Skin of body (tissue), 2 donors: ENCODE data around the gene FGD4. TPM values are rescaled to one million over a fixed set of nuclear protein-coding genes. Genes with fewer than 3 reads are reported as not detected.
A peak's percentile ranks its signal among the peaks of the same experiment; 100 is the strongest.
"Not testable (repeated sequence)": the region's sequence is repeated elsewhere in the genome, so short reads cannot be mapped to it uniquely, and the experiment has no call there.

Experiments
- DNase-seq: peaks from one replicate; lab custom pipeline; 2025; lab: John Stamatoyannopoulos, UW
- total RNA-seq: library from RNA; depleted of rRNA; stranded (reverse); fragments of >200 nt; gene quantifications from one replicate; pipeline ENCODE4 v1.2.3, GENCODE V29; 2014

Gene FGD4
- total RNA-seq, 1 donor from 2014 or later: 21.9 TPM

DNA sequence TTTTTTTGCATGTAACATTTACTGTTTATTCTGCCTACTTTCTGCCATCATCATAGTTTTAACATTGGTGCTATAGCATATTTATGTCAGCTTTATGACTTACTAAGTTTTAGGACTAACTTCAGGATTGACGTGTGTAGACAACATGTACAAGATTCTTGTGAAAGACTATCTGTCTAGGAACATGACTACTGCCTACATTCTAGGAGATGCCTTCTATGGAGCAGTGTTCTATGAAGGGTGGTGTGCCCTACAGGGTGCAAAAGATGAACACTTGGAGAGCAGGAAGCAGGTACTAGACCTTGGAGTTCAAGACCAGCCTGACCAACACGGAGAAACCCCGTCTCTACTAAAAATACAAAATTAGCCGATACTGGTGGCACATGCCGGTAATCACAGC lies 118.6 kb downstream of the FGD4 start:
- no peak for DNase-seq

- no peak for DNase-seq
These were observed 119.7 kb downstream of the FGD4 start for GRCh38 chr12:32519047-32519446.

DNA sequence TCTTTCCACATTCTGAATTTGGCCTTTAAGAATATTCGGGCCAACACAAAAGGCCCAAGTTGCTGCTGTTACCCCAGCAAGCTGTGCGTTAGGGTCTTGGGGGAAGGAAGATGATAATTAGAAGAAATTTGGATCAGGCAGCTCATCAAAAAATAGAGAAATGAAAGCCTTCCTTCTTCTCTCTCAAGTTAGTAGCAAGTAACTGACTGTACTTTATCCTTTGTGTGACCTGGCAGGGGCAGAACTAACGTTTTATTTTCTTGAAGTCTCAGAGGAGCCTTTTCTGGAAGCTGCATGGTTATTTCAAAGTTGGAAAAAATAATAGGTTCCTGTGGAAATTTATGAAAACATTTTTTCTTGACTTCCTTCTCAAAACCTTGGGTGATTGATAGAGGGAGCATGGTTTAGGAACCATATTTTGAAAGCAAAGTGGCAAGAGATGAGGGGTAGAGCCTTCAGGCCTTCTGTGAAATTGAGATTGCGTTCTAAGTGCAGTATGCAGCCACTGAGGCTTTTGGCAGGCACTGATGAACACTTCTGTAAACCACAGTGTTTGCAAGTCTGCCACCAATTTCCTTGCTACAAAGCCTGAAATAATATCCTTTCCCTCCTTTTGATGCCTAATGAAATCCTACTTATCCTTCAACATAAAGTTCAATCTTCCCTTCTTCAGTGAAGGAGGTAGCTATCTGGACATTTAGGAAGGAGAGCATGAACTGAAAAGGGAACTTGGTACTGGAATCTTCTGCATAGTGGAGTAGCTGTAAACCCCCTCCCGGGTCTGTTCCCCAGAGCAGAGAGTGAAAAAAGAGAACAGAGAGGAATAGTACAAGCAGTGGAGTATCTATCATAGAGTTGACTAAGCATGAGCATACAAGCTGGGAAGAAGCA lies 123.2 kb downstream of the FGD4 start:
- DNase-seq: peak; percentile 2

GRCh38 chr12:32525802-32526201 lies 126.4 kb downstream of the FGD4 start:
- DNase-seq: not testable (repeated sequence)

- not testable (repeated sequence) for DNase-seq
These were observed 127.0 kb downstream of the FGD4 start for GRCh38 chr12:32526343-32526742.

DNA sequence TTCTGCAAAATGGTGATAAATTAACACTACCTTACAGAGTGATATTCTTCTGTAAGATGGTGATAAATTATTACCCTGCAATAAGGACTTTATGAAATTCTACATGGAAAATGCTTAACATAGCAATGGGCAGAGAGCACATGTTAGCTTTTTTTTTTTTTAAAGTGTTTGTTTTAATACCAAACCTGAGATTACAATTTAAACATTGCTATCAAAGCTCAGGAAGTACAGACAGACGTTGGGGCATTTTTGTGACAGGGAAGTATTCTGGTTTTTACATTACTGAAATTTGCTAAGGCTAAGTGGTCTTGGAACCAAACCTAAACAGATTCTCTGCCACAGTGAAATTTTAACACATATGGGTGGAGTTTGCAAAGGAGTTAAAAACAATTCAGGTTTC lies 133.1 kb downstream of the FGD4 start:
- no peak for DNase-seq

DNA sequence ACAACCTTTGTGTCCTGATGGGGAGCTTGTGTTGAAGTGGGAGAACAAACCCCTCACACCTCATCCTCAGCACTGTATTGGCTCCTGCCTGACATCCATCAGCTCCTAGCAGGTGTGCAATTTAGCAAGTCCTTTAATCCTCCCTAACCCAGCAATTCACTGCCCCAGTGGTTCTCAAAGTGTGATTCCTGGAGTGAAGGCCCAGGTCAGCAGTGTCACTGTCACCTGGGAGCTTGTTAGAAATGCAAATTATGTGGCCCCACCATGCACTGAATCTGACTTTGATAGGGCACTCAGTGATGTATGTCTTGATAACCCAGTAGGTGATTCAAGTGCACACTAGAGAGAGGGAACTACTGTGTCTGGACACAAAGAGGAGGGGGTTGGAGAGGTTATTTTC lies 133.6 kb downstream of the FGD4 start:
- DNase-seq: no peak

DNA sequence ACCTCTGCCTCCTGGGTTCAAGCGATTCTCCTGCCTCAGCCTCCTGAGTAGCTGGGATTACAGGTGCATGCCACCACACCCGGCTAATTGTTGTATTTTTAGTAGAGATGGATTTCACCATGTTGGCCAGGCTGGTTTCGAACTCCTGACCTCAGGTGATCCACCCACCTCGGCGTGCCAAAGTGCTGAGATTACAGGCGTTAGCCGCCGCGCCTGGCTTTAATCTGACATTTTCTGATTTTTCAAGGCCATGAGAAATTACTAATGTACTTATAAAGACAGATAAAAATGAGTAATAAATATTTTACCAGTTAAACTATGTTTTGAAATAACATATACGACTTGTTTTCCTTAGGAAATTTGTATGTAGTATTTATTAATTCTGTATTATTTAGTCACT lies 134.1 kb downstream of the FGD4 start:
- DNase-seq: not testable (repeated sequence)

DNA sequence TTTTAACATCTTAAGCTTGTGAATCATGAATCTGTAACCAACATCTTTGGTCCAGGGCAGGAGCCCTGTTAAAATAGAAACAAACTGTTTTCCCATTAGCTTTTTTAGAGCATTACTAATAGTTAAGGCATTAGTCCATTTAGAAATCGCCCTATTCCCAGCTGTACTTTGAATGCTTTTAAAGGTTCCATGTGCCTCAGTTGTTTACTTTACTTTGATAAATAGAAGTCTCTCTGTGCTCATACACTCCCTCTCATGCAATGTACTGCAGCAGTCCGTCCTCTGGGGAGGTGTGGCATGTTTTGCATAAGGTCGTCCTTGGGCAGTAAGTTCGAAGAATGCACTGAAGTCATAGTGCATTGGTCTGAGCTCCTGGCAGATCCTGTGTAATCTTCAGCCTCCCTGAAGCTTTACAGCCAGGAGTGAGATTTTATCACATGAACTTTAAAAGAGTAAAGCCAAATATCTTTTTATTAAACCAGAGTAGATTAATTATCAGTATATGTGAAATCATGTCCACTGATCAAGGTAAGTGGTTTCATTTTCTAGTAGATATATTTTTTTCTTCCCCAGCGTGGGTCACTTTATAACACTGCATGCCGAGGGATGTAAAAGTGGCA lies 134.7 kb downstream of the FGD4 start:
- DNase-seq: peak; percentile 3

GRCh38 chr12:32534698-32535097 lies 135.3 kb downstream of the FGD4 start:
- no peak for DNase-seq

GRCh38 chr12:32535288-32535999 lies 136.1 kb downstream of the FGD4 start:
- no peak for DNase-seq

- no peak for DNase-seq
These were observed 136.6 kb downstream of the FGD4 start for GRCh38 chr12:32536000-32536345.

DNA sequence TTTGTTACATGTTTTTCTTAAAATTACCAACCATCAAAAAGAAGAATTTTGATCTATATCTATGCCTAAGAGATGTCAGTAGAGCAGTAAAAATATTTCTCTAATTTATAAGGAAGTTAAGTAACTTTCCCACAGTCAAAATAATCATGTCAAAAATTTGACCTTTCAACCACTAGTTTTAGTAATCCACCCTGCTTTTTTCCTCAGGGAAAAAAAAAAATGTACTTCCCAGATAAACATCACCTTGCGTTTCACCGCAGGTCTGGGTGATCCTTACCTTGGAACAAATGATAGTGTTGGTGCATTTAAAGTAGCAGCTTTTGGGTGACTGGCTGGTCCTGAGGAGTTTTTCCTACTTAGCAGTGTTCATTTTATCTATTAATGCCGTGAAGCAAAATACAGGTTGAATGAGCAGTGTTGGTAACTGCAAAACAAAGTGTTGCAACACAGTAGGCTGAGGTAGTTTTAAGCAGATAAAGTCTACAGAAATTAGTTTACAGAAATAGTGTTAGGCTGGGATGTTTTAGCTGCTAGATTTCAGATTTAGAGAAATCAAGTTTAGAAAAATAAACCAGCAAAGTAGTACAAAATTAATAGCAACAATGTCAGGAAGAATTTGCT lies 142.5 kb downstream of the FGD4 start:
- no peak for DNase-seq

DNA sequence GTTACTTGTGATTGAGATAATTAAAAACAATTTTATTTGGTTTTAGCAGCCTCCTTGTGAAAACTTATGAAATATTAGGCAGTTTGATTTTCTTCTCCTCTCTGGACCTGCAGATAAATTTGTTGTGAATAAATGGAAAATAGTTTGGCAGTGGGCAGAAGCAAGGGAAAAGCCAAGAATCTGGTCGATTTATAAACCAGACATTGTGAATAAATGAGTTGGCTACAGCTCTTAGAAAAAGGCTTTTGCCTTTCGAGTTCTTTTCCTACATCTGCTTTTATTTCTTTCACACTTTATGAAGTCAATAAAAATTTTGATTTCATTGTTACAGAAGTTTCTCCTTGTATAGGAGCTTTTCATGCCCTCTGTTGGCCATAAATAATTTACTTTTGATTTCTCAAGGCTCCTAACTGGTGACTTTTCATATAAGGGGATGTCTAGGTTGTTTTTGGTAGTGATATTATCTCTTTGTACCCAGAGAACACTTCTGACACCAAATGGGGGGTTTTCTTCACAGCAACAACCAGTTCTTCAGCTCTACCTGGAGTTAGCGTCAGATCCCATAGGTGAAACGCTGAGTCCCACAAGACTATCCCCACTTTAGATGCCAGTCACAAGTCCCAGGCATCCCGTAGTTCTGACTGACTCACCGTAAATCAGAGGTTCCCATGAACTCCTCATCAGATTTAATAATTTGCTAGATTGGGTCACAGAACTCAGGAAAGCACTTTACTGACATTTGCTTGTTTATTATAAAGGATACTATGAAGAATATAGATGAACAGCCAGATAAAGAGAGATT lies 143.3 kb downstream of the FGD4 start:
- peak; percentile 2 for DNase-seq

- no peak for DNase-seq
These were observed 145.5 kb downstream of the FGD4 start for GRCh38 chr12:32544893-32545292.

DNA sequence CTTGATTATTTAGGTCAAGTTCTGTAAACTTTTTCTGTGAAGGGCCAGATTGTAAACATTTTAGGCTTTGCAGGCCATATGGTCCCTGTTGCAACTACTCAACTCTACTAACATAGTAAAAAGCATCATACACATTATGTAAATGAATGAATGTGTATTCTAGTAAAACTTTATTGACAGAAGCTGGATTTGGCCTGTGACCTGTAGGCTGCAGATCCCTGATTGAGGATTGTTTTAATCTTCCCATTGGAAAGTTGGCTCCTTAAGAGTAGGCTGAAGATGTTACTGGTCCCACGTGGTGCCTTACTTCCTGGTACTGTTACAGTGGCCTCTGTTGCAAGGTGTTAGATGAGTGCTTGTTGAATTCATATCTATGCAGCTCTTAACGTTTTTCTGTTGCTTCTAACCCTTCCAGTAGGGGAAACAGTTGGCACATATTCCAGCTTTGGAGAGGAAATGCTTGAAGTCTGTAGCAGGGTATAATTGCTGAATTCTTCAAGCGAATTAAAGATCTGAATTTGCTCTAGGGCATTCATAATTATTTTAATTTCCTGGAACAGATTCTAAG lies 146.1 kb downstream of the FGD4 start:
- DNase-seq: no peak

- DNase-seq: no peak
These were observed 146.9 kb downstream of the FGD4 start for GRCh38 chr12:32546272-32546671.

- DNase-seq: no peak
These were observed 149.4 kb downstream of the FGD4 start for GRCh38 chr12:32548691-32549281.

DNA sequence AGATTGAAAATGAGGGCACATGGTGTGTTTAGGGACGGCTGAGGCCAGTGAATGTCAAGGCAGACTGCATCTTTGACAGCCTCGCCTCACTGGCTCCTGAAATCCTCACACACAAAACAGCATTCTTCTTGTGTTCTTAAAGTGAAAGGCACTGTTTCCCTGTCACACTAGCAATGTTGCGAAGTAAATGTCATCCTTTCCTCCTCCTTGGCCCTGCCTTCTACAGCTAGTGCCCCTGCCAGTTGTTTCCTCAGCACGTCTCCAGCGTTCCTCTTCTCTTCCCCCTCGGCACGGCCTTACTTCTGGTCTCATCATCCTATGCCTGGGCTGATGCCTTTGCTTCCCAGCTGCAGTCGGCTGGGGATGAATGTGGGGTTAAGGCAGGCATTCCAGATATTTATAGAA lies 150.3 kb downstream of the FGD4 start:
- no peak for DNase-seq

DNA sequence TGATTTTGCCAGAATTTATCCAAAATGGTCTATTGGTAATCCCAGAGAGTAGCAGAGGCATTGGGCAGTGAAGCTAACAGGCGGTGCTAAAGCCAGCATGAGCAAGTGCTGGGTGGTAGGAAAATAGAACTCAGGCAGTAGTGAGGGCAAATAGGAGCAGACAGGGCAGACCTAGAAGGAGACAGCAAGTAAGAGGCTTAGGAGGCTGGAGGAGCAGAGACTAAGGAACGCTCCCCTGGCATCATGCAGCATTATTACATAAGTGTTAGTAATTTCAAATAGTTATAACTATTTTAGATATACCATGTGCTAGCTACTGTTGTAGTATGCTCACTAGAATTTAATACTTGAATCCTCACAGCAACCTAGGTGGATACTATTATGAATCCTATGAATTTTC lies 151.7 kb downstream of the FGD4 start:
- no peak for DNase-seq
